DMS79 (cell line): ENCODE results near the gene RNF123.

ENCODE experiments used
- DNase-seq: peaks from one replicate; lab custom pipeline; 2025; lab: John Stamatoyannopoulos, UW

The RNF123 gene

GRCh38 chr3:49750056-49750455 is 60.7 kb downstream of the RNF123 start:
- no peak for DNase-seq

DNA sequence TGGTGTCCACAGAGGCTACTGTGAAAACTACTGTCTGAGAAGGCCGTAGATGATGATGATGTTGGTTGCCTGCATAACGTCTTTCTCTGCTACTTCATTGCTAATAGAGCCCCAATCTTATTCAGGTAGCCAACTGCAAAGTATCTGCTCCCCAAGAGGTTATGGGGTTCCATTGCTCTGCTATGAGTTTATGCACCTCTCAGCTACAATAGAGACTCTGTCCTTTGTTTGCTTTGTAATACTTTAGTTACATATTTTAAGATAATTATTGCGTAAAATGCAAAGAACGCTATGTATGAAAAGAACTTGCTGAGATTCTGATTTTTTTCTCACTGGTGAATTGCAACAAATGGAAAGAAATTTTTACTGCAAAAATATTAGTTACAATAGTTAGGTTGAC is 62.1 kb downstream of the RNF123 start:
- DNase-seq: no peak

- DNase-seq: no peak
Measured at GRCh38 chr3:49754536-49754935, 65.2 kb downstream of the RNF123 start.

- DNase-seq: no peak
Measured at GRCh38 chr3:49756036-49756435, 66.7 kb downstream of the RNF123 start.

GRCh38 chr3:49757197-49757596 is 67.8 kb downstream of the RNF123 start:
- DNase-seq: no peak

DNA sequence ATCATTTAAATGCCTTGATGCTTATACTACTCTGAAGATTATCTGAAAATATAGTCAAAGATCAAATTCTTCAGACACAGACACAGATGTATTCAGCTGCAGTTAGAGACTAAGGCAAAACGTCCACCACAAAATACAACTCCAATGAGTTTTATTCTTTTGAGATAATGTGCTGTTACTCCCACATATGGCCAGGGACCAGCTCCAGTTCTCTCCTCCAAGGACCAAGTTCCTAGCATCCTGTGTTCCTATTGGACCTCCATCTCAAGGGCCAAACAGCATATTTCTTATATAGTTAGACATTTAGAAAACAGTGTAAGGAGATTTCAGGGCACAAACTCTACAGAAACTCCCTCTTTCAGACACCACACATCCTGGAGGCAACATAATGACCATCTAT is 69.9 kb downstream of the RNF123 start:
- no peak for DNase-seq

- DNase-seq: no peak
Measured at GRCh38 chr3:49761661-49762060, 72.3 kb downstream of the RNF123 start.

DNA sequence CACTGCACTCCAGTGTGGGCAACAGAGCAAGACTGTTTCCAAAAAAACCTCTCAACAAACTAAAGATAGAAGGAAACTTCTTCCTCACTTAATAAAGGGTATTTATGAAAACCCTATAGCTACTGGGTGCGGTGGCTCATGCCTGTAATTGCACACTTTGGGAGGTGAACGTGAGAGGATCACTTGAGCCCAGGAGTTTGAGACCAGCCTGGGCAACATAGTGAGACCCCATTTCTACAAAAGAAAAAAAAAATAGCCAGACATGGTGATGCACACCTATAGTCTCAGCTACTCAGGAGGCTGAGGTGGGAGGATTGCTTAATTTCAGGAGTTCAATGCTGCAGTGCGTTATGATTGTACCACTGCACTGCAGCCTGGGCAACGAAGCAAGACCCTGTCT is 74.6 kb downstream of the RNF123 start:
- no peak for DNase-seq

GRCh38 chr3:49769286-49769915 is 80.0 kb downstream of the RNF123 start:
- no peak for DNase-seq

GRCh38 chr3:49769926-49770325 is 80.6 kb downstream of the RNF123 start:
- no peak for DNase-seq
